HG02938 (cell line): ENCODE measurements around the gene GRM3.
"Not testable (repeated sequence)": the region's sequence is repeated elsewhere in the genome, so short reads cannot be mapped to it uniquely, and the experiment has no call there.

Source experiments
- ATAC-seq: cut with Tn5 transposase; IDR thresholded peaks from one replicate; pipeline ENCODE4 v1.9.1; 2021; ENCODE audit warnings: mild to moderate bottlenecking, moderate library complexity; ENCODE audit not compliant: unreplicated experiment

Gene GRM3

DNA sequence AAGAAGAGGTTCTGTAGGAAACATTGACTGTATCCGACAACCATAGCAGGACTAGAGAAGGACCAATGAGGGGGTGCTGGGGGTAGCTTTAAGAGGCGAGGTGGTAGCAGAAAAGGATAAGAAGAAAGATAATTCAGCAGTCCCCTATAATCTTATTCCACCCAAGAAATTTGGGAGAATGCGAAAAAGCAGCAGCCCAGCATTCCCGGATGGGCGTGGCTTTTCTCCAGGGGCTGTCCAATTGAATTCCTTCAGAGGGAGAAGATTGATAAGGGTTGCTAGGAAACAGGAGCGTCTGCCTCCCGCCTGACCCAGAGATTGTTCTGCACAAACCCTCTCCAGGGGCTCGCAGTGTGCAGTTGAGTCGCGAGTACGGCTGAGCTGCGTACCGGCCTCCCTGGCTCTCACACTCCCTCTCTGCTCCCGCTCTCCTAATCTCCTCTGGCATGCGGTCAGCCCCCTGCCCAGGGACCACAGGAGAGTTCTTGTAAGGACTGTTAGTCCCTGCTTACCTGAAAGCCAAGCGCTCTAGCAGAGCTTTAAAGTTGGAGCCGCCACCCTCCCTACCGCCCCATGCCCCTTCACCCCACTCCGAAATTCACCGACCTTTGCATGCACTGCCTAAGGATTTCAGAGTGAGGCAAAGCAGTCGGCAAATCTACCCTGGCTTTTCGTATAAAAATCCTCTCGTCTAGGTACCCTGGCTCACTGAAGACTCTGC is at the start of gene GRM3:
Gene GRM3, plus strand, starts transcription at position 349 of the 721 bp plus-strand sequence. CDS start 121,237 bp downstream, outside the sequence.
- no peak for ATAC-seq

DNA sequence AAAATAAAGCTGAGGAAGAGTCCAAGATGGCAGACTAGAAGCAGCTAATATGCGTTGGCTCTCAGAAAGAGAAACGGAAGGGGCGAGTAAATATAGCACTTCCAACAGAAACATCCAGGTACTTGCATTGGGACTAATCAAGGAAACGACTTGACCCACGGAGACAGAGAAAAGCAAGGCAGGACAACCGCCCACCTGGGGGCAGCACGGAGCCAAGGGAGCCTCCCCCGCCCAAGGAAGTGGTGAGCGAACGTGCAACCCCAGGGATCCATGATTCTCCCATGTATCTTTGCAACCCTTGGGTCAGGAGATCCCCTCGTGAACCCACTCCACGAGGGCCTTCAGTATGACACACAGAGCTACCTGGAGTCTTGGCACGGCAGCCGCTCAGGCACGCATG is 45.4 kb upstream of the GRM3 start:
- no peak for ATAC-seq

DNA sequence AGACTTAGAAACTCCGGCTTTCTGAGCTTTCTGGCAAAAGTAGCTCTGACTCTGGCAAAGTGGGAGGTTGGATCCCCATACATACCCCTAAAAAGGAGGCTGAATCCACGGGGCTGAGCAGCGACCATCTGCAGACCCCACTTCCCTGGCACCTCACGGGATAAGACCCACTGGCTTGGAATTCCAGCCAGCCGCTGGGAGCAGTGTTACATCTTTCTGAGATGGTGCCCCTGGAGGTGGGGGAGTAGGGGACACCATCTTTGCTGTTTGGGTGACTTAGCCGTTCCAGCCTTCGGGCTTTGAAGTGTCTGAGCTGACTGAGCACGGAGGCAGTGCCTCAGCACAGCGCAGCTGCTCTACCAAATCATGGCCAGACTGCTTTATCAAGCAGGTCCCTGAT is 45.0 kb upstream of the GRM3 start:
- no peak for ATAC-seq

DNA sequence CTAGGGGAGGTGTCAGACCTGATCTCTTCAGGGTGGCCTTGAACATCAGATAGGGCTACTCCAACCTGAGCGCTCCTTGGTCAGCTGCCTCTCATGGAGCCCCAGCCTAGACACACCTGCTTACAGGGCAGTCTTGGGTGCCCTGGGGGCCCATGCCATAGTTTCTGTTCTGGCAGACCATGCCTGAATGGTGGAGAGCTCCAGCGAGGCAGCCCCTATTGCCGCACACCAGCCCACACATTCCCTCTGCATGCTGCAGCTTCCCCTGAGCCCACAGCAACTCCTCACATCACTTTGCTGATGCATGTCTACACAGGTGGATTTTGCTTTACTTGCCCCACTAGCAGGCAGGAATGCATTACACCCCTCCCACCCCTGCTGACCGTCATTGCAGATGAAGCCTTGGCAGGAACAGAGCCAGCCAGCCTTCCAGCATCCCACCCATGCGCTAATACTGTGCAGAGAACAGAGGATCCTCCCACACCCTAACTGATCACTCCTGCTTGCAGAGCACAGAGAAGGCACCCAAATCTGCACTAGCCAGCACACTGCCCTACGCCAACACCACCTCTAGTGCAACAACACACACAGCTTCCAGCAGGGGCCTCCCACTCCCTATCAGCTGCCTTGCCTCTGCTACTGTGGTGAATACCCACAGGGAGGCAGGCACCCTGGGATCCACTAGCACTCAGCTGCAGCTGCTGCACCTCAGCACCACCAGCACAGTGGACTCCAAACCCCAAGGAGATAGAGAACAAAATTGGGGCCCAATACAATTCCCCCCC is 43.0 kb upstream of the GRM3 start:
- no peak for ATAC-seq

DNA sequence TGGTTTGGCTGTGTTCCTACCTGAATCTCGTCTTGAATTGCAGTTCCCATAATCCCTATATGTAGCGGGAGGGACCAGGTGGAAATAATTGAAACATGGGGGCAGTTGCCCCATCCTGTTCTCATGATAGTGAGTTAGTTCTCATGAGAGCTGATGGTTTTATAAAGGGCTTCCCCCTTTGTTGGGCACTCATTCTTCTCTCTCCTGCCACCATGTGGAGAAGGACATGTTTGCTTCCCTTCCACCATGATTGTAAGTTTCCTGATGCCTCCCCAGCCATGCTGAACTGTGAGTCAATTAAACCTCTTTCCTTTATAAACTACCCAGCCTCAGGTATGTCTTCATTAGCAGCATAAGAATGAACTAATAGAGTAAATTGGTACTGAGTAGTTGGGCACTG is 28.0 kb upstream of the GRM3 start:
- not testable (repeated sequence) for ATAC-seq

DNA sequence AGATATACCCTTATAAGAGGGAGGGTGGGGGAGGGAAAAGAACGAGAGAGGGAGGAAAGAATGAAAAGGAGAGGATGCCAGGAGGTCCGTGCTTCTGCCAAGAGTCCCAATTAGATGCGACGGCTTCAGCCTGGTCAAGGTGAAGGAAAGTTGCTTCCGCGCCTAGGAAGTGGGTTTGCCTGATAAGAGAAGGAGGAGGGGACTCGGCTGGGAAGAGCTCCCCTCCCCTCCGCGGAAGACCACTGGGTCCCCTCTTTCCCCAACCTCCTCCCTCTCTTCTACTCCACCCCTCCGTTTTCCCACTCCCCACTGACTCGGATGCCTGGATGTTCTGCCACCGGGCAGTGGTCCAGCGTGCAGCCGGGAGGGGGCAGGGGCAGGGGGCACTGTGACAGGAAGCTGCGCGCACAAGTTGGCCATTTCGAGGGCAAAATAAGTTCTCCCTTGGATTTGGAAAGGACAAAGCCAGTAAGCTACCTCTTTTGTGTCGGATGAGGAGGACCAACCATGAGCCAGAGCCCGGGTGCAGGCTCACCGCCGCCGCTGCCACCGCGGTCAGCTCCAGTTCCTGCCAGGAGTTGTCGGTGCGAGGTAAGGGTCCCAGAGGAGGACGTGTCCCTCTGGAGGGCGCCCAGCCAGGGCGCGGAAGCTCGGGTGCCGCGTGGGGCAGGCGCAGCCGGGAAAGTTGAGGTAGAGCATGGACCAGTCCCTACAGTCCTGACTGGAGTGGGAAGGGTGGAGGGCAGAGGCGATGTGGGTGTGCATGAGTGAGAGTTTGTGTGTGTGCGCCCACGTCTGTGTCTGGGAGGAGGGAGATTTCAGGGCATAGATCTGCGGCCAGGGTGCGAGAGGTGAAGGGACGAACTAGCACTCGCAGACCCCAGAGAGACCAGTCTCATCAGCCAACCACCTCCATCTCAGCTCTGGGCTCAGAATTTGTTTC is 844 bp downstream of the GRM3 start:
- no peak for ATAC-seq

DNA sequence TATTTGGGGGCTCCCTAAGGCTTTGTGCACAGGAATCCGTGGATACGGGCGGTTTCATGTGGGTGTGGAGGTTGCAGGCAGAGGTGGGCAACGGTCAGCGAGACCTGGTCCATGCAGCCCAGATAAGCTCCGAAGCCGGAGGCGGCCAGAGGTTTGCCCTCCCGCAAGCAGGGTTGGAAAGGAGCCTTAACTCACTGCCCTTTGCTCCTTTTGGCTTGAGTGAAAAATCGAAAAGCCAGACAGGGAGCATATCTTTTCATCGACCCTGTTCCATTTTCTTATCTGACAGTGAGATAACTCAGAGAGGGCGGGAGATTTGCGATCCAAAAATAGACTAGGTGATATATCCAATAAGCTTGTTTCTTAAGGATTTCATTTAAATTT is 1.5 kb downstream of the GRM3 start:
- ATAC-seq, result no peak

DNA sequence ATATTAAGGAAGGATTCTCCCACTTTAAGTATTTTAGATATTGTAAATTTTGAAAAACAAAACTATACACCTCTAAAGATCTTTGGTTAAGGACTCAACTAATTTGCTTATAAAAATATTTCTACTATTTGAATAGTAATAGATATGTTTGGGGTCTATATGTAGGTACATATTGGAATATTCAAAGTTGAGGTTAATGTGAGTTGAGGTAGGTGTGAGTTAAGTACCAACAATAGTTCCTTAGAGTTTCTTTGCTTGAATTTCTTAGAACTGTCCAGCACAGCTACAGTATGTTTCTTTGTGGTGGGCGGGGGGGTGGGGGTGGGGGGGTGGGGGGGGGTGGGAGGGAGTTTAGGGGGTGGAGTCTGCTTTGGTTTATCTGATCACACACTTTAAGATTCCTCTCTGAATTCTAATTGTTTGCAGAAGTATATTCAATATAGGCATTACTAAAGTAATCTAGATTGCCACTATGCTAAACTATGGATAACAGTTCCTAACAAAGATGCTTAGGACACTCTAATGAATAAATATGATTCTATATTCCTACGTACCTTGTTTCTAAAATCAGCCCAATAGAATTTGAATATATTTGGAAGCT is 2.1 kb downstream of the GRM3 start:
- no peak for ATAC-seq

DNA sequence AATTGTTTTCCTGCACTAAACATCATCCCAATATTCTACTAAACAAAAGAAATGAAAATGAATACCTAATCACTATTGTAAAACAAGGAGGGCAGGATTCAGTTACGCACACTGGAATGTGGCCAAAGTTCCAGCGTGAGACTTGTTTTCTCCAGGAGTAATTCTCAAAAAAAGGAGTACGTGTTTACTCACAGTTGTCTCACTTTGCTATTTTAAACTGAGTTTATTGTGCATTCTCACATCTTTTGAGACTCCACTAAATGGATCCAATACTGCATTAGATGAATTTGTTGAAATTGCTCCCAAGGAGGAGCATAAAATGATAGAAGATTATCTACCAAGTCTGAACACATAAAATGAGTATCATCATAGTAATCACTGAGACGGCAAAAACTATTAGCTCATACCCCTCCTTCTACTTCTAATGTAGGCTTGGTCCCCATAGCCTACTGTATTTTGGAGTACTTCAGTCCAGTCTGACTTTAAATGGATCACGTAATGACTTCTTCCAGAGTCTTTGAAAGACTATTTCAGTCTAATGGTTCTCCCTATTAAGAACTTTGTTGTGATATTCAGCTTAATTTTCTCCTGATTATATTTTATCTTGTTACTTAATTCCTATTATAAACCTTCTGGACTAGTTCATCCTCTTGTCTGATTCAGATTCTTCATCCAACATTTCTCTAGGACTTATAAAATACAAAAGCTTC is 3.8 kb downstream of the GRM3 start:
- ATAC-seq, result no peak

DNA sequence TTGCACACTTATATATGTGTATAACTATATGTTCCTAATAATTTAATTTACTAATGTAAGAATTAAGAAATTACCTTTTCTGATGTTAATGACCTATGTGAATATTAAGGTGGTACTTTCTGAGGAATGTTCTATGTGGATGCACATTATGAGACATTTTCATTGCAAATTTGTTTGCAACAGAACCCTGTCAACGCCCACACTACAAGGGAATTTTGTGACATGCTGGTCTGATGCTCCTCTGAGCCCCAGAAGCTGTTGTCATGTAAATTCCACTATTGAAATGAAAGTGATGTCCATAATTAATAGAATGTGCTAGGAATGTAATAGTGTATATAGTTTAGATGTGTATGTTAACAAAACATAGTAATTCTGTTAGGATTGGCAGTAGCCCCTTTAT is 4.5 kb downstream of the GRM3 start:
- ATAC-seq, result no peak

DNA sequence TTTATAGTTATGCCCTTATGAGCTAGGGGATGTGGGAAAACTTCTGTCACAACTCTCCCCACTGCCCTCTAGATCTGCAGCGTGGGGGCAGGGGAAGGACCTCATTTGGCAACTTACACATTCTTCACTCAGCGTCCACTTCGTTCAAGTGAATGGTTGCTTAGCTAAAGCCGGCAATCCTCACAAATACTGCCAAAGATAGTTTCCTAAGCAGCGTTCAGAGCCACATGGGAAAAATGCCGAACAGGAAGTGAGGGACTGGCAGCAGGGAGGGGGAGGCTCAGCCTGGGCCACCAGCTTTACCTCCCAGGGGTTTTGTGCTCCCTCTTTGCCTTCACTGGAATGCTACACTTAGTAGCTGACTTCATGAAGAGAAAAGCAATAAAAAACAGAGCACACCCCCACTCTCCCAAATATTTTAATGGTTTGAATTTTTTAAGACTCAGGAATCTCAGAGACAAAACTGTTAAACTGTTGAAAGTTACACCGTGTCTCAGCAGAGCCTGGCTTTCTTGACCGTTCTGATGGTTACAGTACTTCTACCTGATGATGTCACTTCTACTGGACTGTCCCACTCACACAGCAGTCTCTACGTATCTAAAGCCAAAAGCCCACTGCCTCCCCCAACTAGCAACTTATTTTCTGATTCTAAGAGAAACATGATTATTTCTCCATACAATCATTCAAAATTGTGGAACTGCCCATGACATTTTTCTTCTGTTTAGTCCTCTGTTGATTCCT is 10.4 kb downstream of the GRM3 start:
- no peak for ATAC-seq

DNA sequence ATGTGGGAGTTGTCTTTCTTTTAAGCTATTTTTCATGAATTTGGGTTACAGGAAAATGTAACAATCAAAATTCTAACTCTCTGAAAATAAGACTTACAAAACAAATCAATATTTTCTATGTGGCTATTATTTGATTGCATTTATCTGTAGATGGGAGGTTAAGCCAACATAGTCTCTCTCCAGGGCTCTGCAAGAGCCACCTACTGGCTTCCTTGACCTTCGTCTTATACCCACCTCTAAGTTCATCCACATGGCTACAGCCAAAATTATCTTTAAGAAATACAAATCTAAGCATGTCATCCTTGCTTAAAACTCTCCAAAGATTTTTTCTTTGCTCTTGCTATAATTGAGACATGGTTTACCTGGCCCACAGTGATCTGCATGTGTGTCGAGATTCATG is 14.2 kb downstream of the GRM3 start:
- no peak for ATAC-seq

DNA sequence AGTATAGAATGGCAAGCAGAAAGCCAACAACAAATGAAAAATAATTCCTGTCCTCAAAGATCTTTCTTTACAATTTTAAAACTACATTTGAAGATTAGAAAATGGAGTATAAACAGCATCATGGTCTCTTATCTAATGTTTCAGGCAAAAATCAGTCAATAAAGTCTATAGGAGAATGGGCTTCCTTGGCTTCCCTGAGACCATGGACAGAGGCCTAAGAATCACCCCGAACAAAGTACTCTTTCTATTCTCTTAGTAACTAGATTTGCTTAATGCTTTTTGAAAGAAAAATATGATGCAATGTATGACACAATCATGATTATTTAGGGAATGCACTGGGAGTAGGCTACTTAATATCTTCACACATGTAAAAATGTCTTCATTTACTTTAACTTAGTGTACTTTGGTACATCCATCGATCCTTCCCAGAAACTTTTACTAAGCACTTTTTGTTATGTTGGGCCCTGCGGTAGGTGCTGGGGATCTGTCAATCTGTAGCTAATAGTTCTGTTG is 17.3 kb downstream of the GRM3 start:
- no peak for ATAC-seq

DNA sequence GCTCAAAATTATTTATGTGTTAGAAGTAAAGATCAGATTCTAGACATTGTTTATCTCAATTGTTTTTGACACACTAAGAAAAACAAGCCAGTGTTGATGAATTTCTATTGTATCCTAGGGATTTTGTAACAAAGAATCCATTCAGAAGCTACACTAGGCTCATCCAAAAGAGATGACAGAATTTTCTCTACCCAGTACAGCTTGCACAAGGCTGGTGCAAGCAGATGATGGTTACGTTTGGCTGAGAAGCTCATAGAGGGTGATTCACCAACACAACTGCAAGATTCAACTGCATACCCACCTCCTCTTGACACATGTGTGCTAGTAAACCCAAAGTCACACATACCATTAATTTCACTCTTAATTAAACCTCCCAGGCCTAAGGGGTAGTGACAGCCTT is 20.8 kb downstream of the GRM3 start:
- no peak for ATAC-seq

DNA sequence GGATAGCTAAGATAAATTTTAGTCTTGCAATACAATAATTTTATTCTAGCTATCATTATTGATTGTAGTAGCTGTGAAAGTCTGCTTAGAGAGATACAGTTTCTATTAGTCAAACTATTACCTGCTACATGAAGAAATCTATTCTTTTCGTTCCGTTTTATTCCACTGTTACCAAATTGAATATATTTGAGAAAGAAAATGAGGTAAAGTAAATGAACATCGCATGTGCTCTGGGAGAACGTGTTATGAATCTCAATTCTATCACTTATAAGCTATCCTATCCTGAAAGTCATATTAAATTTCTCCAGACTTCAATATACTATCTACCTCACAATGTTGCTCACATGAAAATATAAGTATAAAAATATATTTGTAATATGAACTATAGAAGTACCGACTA is 21.3 kb downstream of the GRM3 start:
- no peak for ATAC-seq

DNA sequence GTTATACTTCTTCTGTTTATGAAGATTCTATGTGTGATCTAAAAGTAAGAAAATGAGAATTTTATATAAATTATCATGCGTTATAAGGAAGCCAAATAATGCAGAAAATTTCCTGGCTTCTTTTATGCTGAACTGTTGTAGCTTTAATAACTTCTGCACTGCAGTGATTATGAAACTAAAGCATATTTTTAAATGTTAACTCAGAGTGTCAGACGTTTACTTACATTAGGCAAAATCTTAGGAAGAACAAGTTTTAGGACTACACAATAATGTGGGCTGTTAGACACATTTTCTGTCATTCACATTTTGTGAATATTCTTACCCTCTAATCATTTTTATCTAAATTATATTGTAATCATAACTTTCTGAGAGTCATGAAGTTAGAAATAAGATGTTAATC is 22.0 kb downstream of the GRM3 start:
- no peak for ATAC-seq

DNA sequence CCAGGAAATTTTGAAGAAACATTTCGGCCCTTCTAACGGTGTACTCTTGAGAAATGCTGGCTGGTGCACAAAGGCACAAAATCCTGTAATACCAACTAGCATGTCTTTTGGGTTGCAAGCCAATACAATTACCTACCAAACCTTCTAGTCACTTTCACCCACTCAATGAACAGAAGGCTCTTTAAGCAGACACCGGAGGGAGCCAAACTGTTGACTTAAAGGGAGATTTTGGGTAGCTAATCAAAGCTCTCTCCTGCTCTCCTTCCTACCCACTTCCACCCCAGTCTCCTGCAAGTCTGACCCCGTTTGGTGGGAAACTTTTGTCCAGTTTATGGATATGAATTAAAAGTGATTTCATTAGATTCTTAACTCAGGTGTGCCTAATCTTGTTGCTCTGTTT is 24.0 kb downstream of the GRM3 start:
- no peak for ATAC-seq

DNA sequence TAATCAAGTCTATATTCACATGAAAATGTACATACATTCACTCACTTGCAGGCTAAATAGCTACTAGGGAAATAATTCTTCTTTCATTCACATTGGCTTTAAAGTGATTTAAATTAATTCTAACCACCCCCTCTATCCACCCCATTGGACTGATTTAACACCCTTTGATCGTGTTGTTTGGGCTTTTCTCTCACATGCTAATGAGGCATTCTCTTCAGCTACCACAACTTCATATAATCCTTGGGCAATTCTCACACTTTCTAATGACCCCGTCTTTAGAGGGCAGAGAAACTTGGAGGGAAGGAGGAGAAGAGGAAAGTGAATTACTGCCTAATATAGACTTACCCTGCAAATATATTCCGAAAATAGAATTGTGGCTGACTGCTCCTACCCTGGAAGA is 24.6 kb downstream of the GRM3 start:
- ATAC-seq, result no peak

DNA sequence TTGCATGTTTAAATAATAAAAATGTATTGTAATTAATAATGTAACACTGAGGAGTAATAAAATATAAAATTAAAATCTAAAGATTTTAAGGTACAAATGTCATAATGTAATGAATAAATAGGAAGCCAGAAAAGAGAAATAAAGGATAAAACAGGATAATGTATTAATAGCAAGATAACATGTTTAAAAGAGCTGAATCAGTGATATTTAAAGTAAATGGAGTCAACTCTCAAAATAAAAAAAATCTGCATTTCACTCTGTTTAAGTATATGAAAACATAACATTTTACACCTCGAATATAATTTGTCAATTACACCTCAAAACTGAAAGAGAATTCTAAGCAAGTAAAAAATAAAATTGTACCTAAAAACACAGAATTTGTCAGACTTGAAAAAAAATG is 44.1 kb downstream of the GRM3 start:
- ATAC-seq, result no peak

DNA sequence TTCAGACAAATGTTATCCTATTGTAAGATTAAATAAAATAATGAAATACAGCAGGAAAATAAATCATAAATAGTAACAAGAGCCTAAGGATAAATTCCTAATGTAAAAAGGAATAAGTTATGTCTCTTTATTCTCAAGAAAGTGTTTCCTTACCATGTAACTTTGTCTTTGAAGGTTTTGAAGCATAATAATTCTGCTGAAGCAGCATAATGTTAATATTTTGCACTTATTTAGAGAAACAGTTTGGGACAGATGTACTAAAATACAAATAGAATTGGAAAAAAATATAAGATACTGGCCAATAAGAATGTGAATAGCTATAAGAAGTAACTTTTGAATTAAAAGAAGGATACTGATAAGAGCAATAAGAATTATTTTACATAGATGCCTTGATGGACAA is 45.7 kb downstream of the GRM3 start:
- ATAC-seq, result no peak
